ENCODE results near the gene TARS1. TPM values are rescaled to one million over a fixed set of nuclear protein-coding genes. Genes with fewer than 3 reads are reported as not detected.

The TARS1 gene
- total RNA-seq, 4 donors from 2014 or later, result 78.3 to 96.6 (median 81.1) TPM

DNA sequence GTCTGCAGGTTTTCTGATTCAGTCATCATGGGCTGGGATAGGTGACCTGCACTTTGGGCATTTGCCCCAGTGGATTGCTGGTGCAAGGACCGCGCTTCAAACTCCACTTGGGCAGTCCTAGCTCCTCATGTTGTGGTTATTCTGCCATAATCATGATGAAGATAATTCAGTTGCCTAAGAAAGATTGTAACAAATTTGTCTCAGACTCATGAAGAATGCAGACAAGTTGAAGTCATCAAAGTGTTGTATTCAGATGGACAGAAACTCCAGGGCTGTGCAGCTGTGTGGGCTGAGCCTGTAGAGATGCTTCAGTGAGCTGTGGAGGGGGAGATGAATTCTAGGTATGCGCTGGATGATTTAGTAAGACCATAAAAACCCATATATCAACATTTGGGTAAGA, 38.5 kb downstream of the TARS1 start:
- TF ChIP-seq POLR2A (IDR thresholded peaks at IDR 0.05) (no peak), CTCF (IDR thresholded peaks at IDR 0.05) (no peak)
- no peak for DNase-seq
- Histone ChIP-seq H3K36me3 (peaks cover 0 to 4% of the 10 kb centered on the region in 2 donors), H3K4me3 (replicated peaks in 1 of 3) (no peak overlapping the region), H3K9me3 (no peaks in the 10 kb centered on the region), H3K4me1 (no peaks in the 10 kb centered on the region), H3K27me3 (no peaks in the 10 kb centered on the region), H3K27ac (no peak overlapping the region)
- intact Hi-C loops (cut with DNase I), result no loop called here
- 96 to 98% methylated on average over 3 of the region's 3 CpGs for WGBS, 2 donors

GRCh38 chr5:33480876-33481275, 40.1 kb downstream of the TARS1 start:
- intact Hi-C loops (cut with DNase I), result no loop called here
- TF ChIP-seq CTCF (IDR thresholded peaks at IDR 0.05) (no peak), POLR2A (IDR thresholded peaks at IDR 0.05) (no peak)
- WGBS, 2 donors, result 82 to 100% methylated on average over 1 to 2 of the region's 2 CpGs

DNA sequence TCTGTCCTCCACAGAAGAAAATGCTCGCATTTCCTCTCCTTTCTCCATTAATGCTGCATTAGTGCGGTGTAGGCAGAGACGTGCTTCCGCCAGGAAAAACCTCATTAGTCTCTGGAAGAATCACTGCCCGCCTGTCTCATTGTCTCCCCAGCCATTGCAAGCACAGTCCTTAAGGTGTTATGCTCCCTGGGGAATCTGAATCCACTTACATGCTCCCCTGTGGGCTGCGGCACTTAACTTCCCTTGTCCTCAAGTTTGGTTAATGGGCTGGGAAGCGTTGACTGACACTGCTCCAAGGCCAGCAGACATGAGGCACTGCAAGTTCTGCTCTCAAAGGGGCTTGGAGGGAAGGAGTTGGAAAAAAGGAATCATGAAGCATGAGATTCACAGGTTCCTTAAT, 41.6 kb downstream of the TARS1 start:
- Histone ChIP-seq H3K27ac (no peak overlapping the region), H3K9me3 (no peaks in the 10 kb centered on the region), H3K4me3 (replicated peaks in 1 of 3) (no peak overlapping the region), H3K4me1 (no peaks in the 10 kb centered on the region), H3K36me3 (no peaks in the 10 kb centered on the region), H3K27me3 (no peaks in the 10 kb centered on the region)
- TF ChIP-seq POLR2A (IDR thresholded peaks at IDR 0.05) (no peak), CTCF (IDR thresholded peaks at IDR 0.05) (no peak)
- no peak for DNase-seq
- WGBS, 2 donors, result 79 to 82% methylated on average over 7 of the region's 7 CpGs
- intact Hi-C loops (cut with DNase I), result no loop called here

More at GRCh38 chr5:33480876-33481275, 40.1 kb downstream of the TARS1 start:
- Histone ChIP-seq H3K4me3 (replicated peaks in 1 of 3) (no peak overlapping the region), H3K4me1 (no peaks in the 10 kb centered on the region), H3K27me3 (no peaks in the 10 kb centered on the region), H3K27ac (no peak overlapping the region), H3K36me3 (no peaks in the 10 kb centered on the region), H3K9me3 (no peaks in the 10 kb centered on the region)
- no peak for DNase-seq

- TF ChIP-seq CTCF (IDR thresholded peaks at IDR 0.05), result no peak
- no peak for TF ChIP-seq POLR2A (IDR thresholded peaks at IDR 0.05)
- WGBS, 2 donors, result 65 to 68% methylated on average over 3 of the region's 3 CpGs
- intact Hi-C loops (cut with DNase I), result no loop called here
- H3K36me3 ChIP-seq, result no peaks in the 10 kb centered on the region
- no peak for DNase-seq
- H3K27ac ChIP-seq, result no peak overlapping the region
- no peaks in the 10 kb centered on the region for H3K9me3 ChIP-seq
- H3K27me3 ChIP-seq, result no peaks in the 10 kb centered on the region
- H3K4me1 ChIP-seq, result no peaks in the 10 kb centered on the region
- no peak overlapping the region for H3K4me3 ChIP-seq (replicated peaks in 1 of 3)
Observed at GRCh38 chr5:33487236-33487635, 46.5 kb downstream of the TARS1 start.

DNA sequence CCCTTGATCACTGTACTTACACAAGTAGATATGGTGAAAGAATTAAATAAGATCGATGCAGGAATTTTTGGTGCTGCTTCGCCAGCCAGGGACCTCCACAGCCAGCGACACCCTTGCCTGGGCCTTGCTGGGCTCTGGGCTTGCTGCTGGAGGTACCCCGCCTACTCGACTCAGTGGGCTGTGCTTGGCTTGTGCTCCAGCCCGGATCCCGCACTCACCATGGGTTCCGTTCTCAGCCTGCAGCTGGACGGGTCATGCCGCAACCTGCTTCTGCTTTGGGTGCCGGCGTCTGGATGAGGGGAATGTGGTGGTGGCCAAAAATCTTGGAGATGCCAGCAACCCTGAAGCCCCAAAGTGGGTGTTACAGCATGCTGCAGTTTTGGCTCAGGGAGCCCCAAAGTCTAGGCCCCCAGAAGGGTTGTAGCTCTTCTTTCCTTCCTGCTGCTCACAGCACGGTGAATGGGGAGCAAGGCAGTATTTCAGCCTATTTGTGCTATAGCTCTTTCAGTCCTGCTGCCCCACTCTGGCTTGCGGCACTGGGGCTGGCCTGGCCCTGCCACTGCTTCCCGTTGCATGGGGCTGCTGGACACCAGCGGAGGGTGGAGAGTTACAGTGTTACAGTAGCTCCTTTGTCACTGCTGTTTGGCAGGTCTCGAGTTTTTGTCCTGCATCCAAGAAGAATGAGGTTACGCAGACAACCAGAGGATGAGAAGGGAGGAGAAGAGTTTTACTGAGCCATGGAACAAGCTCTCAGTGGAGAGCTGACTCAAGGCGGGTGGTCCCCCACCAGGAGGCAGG, 48.0 kb downstream of the TARS1 start:
- no peaks in the 10 kb centered on the region for H3K4me1 ChIP-seq
- intact Hi-C loops (cut with DNase I), result no loop called here
- no peaks in the 10 kb centered on the region for H3K9me3 ChIP-seq
- no peaks in the 10 kb centered on the region for H3K27me3 ChIP-seq
- DNase-seq, result no peak
- 94 to 95% methylated on average over 11 to 19 of the region's 19 CpGs for WGBS, 2 donors
- no peak overlapping the region for H3K4me3 ChIP-seq (replicated peaks in 1 of 3)
- TF ChIP-seq POLR2A (IDR thresholded peaks at IDR 0.05) (no peak), CTCF (IDR thresholded peaks at IDR 0.05) (no peak)
- H3K36me3 ChIP-seq, result no peaks in the 10 kb centered on the region
- H3K27ac ChIP-seq, result no peak overlapping the region
